ENCODE data around the gene BRME1.

BRME1 gene

GRCh38 chr19:13843104-13843921 is 62.6 kb downstream of the BRME1 start:
- DNase-seq: no peak

DNA sequence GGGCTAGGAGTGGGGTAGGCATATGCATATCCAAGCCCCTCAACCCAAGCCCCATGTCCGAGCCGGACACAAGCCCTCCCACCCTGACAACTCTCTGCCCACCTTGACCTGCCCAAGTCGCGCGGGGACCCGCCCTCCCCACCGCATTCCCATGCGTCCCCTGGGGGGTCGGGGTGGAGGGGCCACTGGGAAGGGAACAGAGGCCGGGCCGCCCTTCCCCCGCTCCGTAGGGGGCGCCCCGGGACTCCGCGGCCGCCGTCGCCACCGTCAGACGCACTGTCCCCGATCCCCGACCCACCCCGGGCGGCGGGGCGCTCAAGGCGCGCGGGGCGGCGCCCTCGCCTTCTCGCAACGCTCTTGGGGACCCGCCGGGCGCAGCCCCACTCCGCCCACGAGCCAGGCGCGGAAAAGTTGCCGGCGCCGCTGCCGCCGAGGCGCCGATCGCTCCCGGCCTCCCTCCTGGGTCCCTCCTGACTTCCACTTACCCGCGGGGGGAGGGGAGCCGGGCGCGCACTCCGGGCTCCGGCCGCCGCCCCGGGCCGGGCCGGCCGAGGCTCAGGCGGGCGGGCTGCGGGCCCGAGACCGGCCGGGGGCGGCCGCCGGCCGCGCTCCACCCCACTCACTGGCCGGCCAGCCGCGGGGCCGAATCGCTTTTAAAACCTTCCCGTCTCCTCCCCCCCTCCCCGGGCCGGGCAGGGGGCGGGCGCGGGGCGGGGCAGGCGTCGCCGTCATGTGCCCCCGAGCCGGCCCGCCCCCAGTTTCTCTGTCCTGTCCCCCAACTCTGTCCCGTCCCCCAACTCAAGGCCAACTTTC is 63.4 kb downstream of the BRME1 start:
- DNase-seq: peak; percentile 87

- peak; percentile 55 for DNase-seq
Observed at GRCh38 chr19:13841962-13842290, 64.0 kb downstream of the BRME1 start.

- DNase-seq: peak; percentile 59
Observed at GRCh38 chr19:13841086-13841961, 64.6 kb downstream of the BRME1 start.

- DNase-seq: peak; percentile 65
Observed at GRCh38 chr19:13840305-13841085, 65.4 kb downstream of the BRME1 start.

- DNase-seq: peak; percentile 64
Observed at GRCh38 chr19:13839938-13840304, 66.0 kb downstream of the BRME1 start.

- peak; percentile 80 for DNase-seq
Observed at GRCh38 chr19:13839130-13839937, 66.6 kb downstream of the BRME1 start.

DNA sequence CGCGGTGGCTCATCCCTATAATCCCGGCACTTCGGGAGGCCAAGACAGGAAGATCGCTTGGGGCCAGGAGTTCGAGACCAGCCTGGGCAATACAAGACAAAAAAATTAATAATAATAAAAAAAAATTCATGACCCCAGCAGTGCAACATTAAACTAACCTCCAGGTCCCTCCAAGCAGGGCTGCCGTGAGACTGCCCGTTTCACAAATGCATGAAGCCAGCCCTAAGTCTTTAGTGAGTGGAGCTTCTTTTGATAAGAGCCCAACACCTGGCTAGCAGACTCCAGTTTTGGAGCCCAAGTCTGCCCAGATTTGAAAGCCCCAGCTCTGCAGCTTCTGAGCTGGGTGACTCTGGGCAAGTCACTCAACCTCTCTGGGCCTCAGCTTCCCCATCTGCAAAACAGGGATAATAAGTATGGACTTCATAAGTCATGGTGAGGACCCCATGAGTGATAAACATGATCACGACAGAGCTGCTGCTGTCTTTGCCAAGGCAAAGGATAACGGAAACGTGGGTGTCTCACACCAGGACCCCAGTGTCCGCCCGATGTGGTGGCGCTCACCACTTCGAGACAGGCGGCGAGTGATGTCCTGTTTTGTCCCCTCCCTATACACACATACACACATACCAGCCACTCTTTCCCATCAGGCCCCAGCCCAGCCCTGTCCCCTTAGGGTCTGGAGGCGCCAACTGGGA is 67.3 kb downstream of the BRME1 start:
- DNase-seq: no peak

DNA sequence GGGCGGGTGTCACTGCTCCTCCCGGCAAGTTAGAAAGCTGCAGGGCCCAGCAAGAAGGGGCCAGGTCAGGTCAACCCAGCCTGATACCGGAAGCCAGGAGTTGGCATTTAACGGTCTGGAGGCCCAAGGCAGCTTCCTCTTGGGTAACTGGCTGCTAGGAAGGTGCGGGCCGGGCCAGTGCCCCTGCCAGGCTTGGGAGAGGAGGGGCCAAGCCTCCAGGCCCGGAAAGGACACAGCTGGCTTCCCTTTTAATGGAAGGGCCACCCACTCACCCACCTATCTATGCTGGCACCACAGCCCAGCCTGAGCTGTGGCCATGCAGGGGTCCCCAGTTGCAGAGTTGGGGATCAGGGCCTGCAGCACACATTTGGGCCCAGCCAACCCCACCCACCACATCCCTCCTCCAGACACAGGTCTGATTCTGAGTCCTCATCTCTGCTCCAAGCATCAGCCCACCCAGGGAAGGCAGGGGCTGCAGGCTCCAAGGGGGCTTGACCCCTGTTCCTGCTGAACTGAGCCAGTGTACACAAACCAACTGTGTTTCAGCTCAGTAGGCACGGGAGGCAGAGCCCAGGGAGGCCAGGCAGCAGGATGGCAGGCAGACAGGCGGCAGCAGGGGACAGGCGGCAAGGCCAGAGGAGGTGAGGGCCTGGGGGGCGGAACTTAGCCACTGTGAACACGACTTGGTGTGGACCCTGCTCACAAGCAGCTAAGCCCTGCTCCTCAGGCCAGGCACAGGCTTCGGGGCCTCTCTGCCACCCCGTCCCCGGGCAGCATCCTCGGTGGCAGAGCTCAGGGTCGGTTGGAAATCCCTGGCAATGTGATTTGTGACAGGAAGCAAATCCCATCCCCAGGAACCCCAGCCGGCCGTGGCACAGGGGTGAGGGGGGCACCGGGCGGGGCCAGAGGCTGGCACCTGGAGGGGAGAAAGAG is 69.9 kb downstream of the BRME1 start:
- DNase-seq: no peak

GRCh38 chr19:13834244-13835069 is 71.5 kb downstream of the BRME1 start:
- DNase-seq: no peak

DNA sequence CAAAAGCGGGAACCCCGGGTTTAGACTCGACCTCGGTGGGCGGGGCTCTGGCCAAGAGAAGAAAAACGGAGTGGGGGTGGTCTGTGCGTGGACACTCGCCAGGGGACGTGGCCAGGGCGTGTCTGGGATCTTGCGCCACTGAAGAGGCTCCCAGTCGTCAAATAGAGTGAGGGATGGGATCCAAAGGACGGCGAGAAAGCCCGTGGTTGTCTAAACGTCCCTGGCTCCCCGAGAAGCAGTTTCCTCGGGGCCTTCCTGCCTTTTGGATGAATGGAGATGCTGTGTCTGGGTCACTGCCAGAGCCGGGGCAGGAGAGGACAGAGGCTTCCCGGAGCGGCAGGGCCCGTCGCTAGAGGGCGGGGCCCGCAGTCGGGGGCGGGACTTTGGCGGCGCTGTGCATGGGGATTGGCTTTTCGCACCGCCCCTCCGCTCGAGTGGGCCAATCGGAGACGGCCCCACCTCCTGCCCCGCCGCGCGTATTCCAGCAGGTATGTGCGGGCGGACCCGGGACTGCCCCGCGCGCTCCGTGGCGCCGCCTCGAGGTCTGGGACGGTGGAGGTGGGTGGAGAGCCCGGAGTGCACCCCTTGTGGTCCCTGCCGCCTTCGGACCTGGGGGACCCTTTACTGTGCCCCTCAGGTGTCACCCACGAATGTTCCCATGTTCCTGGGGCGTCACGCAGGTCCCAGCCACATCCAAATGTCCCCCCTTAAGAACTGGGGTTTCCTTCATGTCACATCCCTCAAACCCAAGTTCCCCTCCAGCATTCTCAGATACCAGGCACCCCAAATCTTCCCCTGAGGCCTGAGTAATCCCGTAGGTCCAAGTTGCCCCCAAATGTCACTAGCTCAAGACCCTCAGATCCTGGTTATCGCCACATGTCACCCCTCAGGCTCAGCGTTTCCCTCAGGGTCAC is 72.3 kb downstream of the BRME1 start:
- DNase-seq: peak; percentile 88
